Activated T-cell treated with anti-CD3 and anti-CD28 coated beads for 48 hours (primary cell): ENCODE results near the gene CYP26C1.

Experiments used
- DNase-seq: peaks from one replicate; pipeline ENCODE4 v3.0.0-alpha.2; 2020; ENCODE audit warnings: low read depth

CYP26C1 gene, protein sequence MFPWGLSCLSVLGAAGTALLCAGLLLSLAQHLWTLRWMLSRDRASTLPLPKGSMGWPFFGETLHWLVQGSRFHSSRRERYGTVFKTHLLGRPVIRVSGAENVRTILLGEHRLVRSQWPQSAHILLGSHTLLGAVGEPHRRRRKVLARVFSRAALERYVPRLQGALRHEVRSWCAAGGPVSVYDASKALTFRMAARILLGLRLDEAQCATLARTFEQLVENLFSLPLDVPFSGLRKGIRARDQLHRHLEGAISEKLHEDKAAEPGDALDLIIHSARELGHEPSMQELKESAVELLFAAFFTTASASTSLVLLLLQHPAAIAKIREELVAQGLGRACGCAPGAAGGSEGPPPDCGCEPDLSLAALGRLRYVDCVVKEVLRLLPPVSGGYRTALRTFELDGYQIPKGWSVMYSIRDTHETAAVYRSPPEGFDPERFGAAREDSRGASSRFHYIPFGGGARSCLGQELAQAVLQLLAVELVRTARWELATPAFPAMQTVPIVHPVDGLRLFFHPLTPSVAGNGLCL

GRCh38 chr10:93059975-93060886 is at the start of gene CYP26C1:
CYP26C1 (plus strand) TSS chr10:93060798; CDS start chr10:93061264, 466 bp downstream.
- DNase-seq, result no peak

- DNase-seq, result no peak
Measured at GRCh38 chr10:93015722-93016121, 44.9 kb upstream of the CYP26C1 start.

DNA sequence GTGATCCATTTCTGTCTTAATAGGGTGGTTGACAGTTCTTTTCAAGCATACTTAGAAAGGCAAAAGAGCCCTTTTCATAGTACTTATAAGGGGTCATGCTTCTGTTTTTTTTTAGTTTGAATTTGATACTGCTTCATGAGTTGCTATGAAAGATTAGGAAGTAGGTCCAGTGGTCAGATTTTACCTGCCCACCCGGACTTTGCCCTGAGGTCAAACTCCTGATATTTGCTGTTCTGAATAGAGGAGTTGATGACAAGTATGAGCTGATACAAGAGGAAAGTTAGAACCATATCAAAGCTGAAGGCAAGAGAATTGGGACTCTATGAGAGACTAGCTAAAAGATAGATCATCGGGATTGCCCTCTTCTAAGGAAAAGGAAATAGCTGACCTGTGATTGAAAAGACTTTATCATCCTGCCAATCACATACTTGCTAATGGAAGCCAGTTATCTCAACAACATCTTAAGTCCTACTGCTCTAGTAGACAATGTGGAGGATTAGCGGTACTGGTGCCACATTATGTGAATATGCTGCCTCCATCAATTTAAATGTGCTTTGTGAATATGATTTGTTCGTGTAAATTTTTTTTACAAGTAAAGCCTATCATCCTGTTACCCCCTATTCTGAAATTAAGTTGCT is 37.5 kb upstream of the CYP26C1 start:
- DNase-seq, result no peak

DNA sequence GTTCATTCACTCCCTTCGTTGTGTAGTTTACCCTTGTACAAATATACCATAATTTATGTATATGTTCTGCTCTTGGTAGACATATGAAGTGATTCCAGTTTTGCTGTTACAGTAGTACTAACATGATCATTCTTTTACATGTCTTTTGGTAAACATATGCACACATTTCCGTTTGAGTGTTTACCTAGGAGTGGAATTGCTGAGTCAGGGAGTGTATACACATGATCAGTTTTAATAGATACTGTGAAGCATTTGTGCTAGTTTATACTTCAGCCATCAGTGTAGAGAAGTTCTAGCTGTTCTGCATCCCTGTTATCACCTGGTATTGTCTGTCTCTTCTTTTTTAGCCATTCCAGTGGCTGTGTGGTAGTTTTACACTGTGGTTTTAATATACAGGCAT is 34.5 kb upstream of the CYP26C1 start:
- no peak for DNase-seq

DNA sequence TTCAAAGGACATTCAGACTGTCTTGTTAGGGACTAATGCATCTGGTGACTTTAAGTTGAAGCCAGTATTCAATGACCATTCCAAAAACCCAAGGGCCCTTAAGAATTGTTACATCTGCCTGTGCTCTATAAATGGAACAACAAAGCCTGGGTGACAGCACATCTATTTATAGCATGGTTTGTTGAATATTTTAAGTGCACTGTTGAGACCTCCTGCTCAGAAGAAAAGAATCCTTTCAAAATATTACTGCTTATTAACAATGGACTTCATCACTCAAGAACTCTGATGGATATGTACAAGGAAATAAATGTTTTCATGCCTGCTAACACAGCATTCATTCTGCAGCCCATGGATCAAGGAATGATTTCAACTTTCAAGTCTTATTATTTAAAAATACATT is 33.1 kb upstream of the CYP26C1 start:
- no peak for DNase-seq

DNA sequence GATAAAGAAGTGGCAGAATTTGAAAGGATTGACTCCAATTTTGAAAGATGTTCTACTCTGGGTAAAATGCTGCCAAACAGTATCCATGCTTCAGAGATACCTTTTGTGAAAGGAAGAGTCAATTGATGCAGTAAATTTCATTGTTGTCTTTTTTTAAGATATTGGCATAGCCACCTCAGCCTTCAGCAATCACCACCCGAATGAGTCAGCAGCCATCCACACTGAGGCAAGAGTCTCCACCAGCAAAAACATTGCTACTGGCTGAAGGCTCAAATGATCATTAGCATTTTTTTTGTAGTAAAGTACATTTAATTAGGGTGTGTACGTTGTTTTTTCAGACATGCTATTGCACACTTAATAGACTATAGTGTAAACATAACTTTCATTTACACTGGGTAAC is 31.7 kb upstream of the CYP26C1 start:
- no peak for DNase-seq

DNA sequence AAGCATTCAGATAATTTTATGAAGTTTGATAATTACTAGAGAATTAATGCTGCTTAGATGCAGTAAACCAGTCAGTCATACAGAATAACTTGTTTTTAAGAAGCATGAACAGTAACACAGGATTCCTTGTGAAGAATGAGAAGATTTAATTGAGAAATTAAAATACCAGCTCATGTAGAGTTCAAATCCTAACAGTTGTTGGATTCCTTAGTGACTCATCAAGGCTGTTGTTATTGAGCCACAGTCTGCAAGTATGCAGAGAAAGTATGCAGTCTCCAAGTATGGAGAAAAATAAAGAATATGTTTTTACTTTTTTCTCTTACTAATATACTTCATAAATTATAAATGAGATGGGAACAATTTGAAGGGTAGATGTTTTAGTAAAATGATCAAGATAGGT is 30.2 kb upstream of the CYP26C1 start:
- DNase-seq, result no peak

- DNase-seq, result no peak
Measured at GRCh38 chr10:93032105-93032808, 28.3 kb upstream of the CYP26C1 start.

DNA sequence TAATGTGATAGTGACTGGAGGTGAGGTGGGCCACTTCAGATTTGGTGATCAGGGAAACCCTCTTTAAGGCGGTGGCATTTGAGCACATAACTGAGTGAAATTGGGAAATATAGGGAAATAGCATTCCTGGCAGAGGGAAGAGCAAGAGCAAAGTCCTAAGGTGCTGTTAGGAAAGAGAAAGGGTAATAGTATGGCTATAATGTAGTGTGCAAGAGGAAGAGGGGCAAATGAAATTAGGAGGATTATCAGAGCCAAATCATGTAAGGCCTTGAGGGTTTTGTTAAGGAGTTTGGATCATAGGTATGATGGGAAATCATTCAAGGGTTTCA is 27.8 kb upstream of the CYP26C1 start:
- no peak for DNase-seq

DNA sequence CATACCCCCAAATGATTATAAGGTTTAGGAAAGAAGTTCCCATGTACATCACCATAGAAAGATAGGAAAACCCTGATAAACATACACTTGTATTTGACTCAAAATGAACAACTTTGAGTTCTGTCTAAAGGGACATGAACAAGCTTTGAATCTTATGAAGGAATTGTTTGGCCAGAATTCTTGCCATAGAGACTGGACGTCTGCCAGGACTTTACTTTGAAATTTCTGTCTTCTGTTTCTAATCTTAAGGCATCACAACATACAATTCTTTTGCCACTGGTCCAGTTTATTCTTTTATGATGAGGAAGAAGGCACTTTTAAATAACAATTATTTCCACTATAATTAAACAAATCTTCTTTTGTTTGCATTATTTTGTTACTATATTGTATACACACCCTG is 26.2 kb upstream of the CYP26C1 start:
- DNase-seq, result no peak

GRCh38 chr10:93039110-93039509 is 21.5 kb upstream of the CYP26C1 start:
- no peak for DNase-seq

- DNase-seq, result no peak
Measured at GRCh38 chr10:93039721-93040120, 20.9 kb upstream of the CYP26C1 start.

DNA sequence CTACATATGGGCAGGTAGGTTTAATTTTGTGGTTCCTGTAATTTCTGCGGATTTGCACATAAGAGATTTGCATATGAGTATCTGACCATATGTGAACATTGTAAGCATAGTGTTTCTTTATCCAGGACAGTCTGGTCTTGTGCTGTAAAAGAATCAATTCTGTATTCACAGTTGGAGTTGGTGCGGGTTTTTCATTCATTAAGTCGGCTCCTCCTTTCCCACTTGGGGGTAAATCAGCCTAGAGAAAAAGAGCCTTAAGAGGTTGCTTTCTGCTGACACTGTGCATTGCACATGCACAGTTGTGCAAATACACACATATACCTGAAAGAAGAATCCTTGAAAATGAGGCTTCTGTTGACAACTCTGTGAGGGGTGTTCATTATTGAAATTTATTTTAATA is 6.1 kb upstream of the CYP26C1 start:
- no peak for DNase-seq

- DNase-seq, result no peak
Measured at GRCh38 chr10:93058139-93058538, 2.5 kb upstream of the CYP26C1 start.

GRCh38 chr10:93060887-93061593 is 442 bp downstream of the CYP26C1 start:
- DNase-seq, result no peak

DNA sequence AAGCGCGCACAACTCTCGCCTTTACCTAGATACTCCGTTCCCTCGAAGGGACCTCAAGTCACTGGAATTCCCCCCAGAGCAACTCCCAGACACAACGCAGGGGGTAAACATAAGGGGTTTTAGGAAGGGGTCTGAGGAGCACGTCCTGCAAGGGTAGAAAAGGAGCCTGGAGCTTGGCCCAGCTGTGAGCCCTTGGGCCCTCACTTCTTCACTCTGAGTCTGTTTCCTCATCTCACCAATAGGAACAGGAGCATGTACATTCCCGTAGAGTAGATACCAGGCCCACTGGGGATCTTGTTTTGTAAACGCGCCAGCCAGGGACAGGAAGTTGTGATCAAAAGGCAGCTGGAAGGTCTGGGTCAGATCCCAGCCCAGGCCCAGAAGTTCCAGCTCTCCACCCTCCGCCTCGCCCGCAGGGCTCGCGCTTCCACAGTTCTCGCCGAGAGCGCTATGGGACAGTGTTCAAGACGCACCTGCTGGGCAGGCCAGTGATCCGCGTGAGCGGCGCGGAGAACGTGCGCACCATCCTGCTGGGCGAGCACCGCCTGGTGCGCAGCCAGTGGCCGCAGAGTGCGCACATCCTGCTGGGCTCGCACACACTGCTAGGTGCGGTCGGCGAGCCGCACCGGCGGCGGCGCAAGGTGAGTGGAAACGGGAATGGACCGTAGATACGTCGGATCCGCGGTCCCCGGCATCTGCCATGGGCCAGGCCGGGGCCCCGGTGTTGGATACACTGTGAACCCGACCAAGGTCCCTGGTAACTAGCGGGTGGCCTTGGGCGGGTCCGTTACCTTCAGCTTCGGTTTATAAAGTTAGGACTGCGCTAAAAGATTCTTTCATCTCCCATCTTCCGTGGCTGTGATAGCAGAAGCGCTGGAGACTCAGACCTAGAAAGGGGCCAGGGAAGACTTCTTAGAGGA is 1.3 kb downstream of the CYP26C1 start:
- no peak for DNase-seq

- peak; percentile 67 for DNase-seq
Measured at GRCh38 chr10:93062514-93063143, 2.0 kb downstream of the CYP26C1 start.

GRCh38 chr10:93063144-93063976 is 2.8 kb downstream of the CYP26C1 start:
- DNase-seq, result no peak
